SU-DHL-6 (cell line): ENCODE data around the gene TMEM43.
A peak's percentile ranks its signal among the peaks of the same experiment; 100 is the strongest.

Source experiments
- H2AFZ ChIP-seq: fragments of 200-600 bp; sonication (generic); 2 replicates; pipeline ENCODE4 v1.6.1; 2014; ENCODE audit warnings: low read depth, mild to moderate bottlenecking, moderate library complexity, mixed read lengths, antibody characterized with exemption, low read length; ENCODE audit not compliant: severe bottlenecking
- H3F3A ChIP-seq: fragments of 200-600 bp; shearing (Covaris generic); 2 replicates; pipeline ENCODE4 v1.6.0; 2016; ENCODE audit warnings: antibody characterized with exemption, mild to moderate bottlenecking; ENCODE audit not compliant: insufficient read depth
- H3K27ac ChIP-seq: fragments of 200-600 bp; sonication (generic); 2 replicates; pipeline ENCODE4 v1.5.1; 2016; ENCODE audit warnings: low read depth, mild to moderate bottlenecking, low read length, moderate library complexity, mixed read lengths
- H3K27me3 ChIP-seq: fragments of 200-600 bp; sonication (generic), shearing (Covaris generic); 2 replicates; pipeline ENCODE4 v1.6.0; 2014; ENCODE audit warnings: mild to moderate bottlenecking, low read length
- H3K36me3 ChIP-seq: fragments of 200-600 bp; sonication (generic); 2 replicates; pipeline ENCODE4 v1.6.1; 2014; ENCODE audit warnings: mild to moderate bottlenecking, low read length, mixed read lengths
- H3K4me2 ChIP-seq: fragments of 300-600, 200-600 bp; shearing (Covaris generic), sonication (generic); 2 replicates; pipeline ENCODE4 v1.6.0; 2014; ENCODE audit warnings: low read length, low read depth, mild to moderate bottlenecking; ENCODE audit not compliant: poor library complexity, severe bottlenecking
- H3K4me3 ChIP-seq: fragments of 200-600 bp; sonication (generic); 2 replicates; pipeline ENCODE4 v1.5.1; 2014; ENCODE audit warnings: antibody characterized with exemption, low read length, mild to moderate bottlenecking, mixed read lengths; ENCODE audit not compliant: insufficient read depth, poor library complexity, severe bottlenecking
- H3K79me2 ChIP-seq: fragments of 200-600 bp; sonication (generic); 2 replicates; pipeline ENCODE4 v1.6.1; 2014; ENCODE audit warnings: mild to moderate bottlenecking, low read length, moderate library complexity; ENCODE audit not compliant: insufficient read depth
- H3K9ac ChIP-seq: fragments of 200-600 bp; sonication (generic); 2 replicates; pipeline ENCODE4 v1.7.0; 2014; ENCODE audit warnings: mild to moderate bottlenecking, low read length
- H3K9me2 ChIP-seq: fragments of 200-600 bp; sonication (generic); replicated peaks from 2 replicates; pipeline ENCODE4 v1.6.1; 2014; ENCODE audit warnings: low read length; ENCODE audit not compliant: insufficient read depth
- H3K9me3 ChIP-seq: fragments of 200-600 bp; sonication (generic); 2 replicates; pipeline ENCODE4 v1.6.1; 2014; ENCODE audit warnings: low read length, mixed read lengths; ENCODE audit not compliant: insufficient read depth
- H4K20me1 ChIP-seq: fragments of 200-600 bp; sonication (generic); 2 replicates; pipeline ENCODE4 v1.6.1; 2014; ENCODE audit warnings: low read depth, mild to moderate bottlenecking, antibody characterized with exemption, low read length, moderate library complexity, mixed read lengths
- EZH2phosphoT487 ChIP-seq: fragments of 200-600 bp; sonication (generic), shearing (Covaris generic); conservative IDR thresholded peaks from 2 replicates; pipeline ENCODE4 v1.6.1; 2018; ENCODE audit warnings: mild to moderate bottlenecking, antibody characterized with exemption, low read length, moderate library complexity, mixed read lengths
- TF ChIP-seq, protein P1 (sequence below): fragments of 200-600 bp; sonication (generic); IDR thresholded peaks from one replicate; pipeline ENCODE4 v1.5.1; 2017; ENCODE audit warnings: antibody characterized with exemption, mild to moderate bottlenecking, low read length, moderate library complexity; ENCODE audit not compliant: insufficient read depth, poor library complexity, severe bottlenecking

TMEM43 gene

DNA sequence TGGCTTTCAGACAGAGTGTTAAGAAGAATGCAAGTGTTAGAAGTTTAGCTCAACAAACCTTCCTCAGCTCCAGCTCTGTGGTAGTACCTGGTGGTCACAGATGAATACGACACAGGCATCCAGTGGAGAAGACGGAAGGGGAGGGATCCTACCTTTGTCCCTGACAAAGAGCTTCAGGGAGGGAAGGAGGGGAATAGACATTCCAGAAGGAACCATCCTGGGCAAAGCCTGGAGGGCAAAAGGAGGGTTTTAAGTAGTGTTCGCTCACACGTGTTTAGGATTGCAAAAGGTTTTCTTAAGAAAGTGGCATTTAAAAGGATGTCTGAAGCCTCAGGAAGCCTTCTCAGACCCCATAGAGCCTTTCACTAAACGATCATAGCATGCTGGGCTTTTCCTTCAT is 3.0 kb upstream of the TMEM43 start:
- H3K4me3 ChIP-seq = no peak overlapping the region
- no peaks in the 10 kb centered on the region for H3K27me3 ChIP-seq
- no peaks in the 10 kb centered on the region for H3K36me3 ChIP-seq
- no peak for TF ChIP-seq EZH2phosphoT487
- TF ChIP-seq, protein P1, sequence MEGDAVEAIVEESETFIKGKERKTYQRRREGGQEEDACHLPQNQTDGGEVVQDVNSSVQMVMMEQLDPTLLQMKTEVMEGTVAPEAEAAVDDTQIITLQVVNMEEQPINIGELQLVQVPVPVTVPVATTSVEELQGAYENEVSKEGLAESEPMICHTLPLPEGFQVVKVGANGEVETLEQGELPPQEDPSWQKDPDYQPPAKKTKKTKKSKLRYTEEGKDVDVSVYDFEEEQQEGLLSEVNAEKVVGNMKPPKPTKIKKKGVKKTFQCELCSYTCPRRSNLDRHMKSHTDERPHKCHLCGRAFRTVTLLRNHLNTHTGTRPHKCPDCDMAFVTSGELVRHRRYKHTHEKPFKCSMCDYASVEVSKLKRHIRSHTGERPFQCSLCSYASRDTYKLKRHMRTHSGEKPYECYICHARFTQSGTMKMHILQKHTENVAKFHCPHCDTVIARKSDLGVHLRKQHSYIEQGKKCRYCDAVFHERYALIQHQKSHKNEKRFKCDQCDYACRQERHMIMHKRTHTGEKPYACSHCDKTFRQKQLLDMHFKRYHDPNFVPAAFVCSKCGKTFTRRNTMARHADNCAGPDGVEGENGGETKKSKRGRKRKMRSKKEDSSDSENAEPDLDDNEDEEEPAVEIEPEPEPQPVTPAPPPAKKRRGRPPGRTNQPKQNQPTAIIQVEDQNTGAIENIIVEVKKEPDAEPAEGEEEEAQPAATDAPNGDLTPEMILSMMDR = no peak
- H3K9me3 ChIP-seq = no peaks in the 10 kb centered on the region
- H3K9ac ChIP-seq = no peak overlapping the region
- H2AFZ ChIP-seq = no peak overlapping the region
- no peaks in the 10 kb centered on the region for H4K20me1 ChIP-seq
- peaks cover 74% of the 10 kb centered on the region for H3K79me2 ChIP-seq
- H3K27ac ChIP-seq = no peak overlapping the region
- no peak overlapping the region for H3K4me2 ChIP-seq
- H3K9me2 ChIP-seq = no peaks in the 10 kb centered on the region
- no peaks in the 10 kb centered on the region for H3F3A ChIP-seq

GRCh38 chr3:14122301-14122700 is 2.6 kb upstream of the TMEM43 start:
- no peaks in the 10 kb centered on the region for H3K36me3 ChIP-seq

DNA sequence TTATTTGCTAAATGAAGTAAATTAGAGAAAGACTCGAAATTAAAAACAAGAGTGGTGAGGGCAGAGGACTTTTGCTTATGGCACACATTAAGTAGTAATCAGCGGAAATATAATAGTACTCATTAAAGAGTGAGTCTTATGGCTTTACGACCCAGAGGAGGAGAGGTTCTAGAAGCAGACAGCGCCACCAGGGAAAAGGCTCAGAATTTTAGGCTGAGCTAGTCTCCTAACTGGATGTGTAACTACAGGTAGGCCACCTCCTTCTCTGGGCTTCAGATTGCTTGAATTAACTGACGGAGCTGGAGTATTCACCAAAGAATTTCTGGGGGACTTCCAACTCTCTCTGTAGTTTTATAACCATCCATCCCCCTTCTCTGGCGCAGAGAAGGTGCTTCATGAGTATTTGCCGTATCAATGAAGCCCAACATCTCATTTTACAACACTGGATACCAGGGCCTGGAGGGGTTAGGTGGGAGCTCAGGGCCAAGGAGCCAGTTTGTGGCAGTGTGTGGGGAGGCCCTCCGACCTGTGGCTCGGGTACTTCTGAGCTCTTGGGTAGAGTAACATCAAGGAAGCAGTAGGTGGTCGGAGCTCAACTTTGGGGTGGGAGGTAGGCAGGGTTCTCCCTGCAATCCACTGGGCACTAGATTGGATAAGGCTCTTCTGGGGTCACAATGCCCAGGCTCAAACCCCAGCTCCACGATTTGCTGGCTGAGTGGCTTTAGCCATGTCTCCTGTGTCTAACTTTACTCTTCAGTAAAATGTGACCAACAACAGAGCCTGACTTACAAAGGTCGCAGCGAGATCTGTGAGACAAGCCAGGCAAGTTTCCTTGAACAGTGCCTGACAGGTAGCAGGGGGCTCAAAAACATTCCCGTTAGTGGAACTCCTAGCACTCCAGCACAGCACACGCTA is 1.3 kb upstream of the TMEM43 start:
- Histone ChIP-seq H3K27ac (peak overlapping the region; percentile 68), H3F3A (no peaks in the 10 kb centered on the region), H3K27me3 (no peaks in the 10 kb centered on the region), H3K4me2 (peak overlapping the region; percentile 72), H3K9ac (peak overlapping the region; percentile 90), H3K36me3 (no peaks in the 10 kb centered on the region), H3K79me2 (peaks cover 73% of the 10 kb centered on the region), H3K9me3 (no peaks in the 10 kb centered on the region), H3K9me2 (no peaks in the 10 kb centered on the region), H3K4me3 (peak overlapping the region; percentile 84), H2AFZ (peak overlapping the region; percentile 82), H4K20me1 (no peaks in the 10 kb centered on the region)
- TF ChIP-seq, protein P1 = no peak

More at GRCh38 chr3:14122301-14122700, 2.6 kb upstream of the TMEM43 start:
- Histone ChIP-seq H3K9me2 (no peaks in the 10 kb centered on the region), H3K4me2 (peak overlapping the region; percentile 72), H3K4me3 (no peak overlapping the region), H4K20me1 (no peaks in the 10 kb centered on the region), H2AFZ (no peak overlapping the region), H3K9me3 (no peaks in the 10 kb centered on the region), H3K79me2 (peaks cover 77% of the 10 kb centered on the region), H3F3A (no peaks in the 10 kb centered on the region), H3K27me3 (no peaks in the 10 kb centered on the region), H3K9ac (peak overlapping the region; percentile 90; the same call in 1 of the 2 replicates), H3K27ac (peak overlapping the region; percentile 8; the same call in 1 of the 2 replicates)
- TF ChIP-seq EZH2phosphoT487 = no peak
- TF ChIP-seq, protein P1 = no peak
